Dedifferentiated amniotic fluid mesenchymal stem cell (primary cell): ENCODE data around the gene FCGBP.
"Not testable (repeated sequence)": the region's sequence is repeated elsewhere in the genome, so short reads cannot be mapped to it uniquely, and the experiment has no call there.

ENCODE experiments used
- DNase-seq: peaks from one replicate; pipeline ENCODE4 v3.0.0-alpha.2; 2016; ENCODE audit errors: extremely low spot score

Gene FCGBP

GRCh38 chr19:39890755-39891551 is 43.5 kb downstream of the FCGBP start:
- no peak for DNase-seq

- DNase-seq: not testable (repeated sequence)
Measured at GRCh38 chr19:39889872-39890754, 44.3 kb downstream of the FCGBP start.

GRCh38 chr19:39887456-39887951 is 46.9 kb downstream of the FCGBP start:
- DNase-seq: not testable (repeated sequence)

GRCh38 chr19:39885821-39886554 is 48.4 kb downstream of the FCGBP start:
- not testable (repeated sequence) for DNase-seq

- DNase-seq: not testable (repeated sequence)
Measured at GRCh38 chr19:39884721-39885120, 49.7 kb downstream of the FCGBP start.
